Loucy (cell line): ENCODE data around the gene CSNK2A1.

Experiments
- H2AFZ ChIP-seq: fragments of 200-600 bp; sonication (generic); 2 replicates; pipeline ENCODE4 v1.6.0; 2016; ENCODE audit warnings: antibody characterized with exemption, mild to moderate bottlenecking, low read length, moderate library complexity
- H3F3A ChIP-seq: fragments of 200-600 bp; 2 replicates; pipeline ENCODE4 v1.6.0; 2016; ENCODE audit warnings: antibody characterized with exemption, low read depth, mild to moderate bottlenecking
- H3K27me3 ChIP-seq: fragments of 200-600 bp; sonication (generic); 2 replicates; pipeline ENCODE4 v1.6.1; 2014; ENCODE audit warnings: low read length, mild to moderate bottlenecking; ENCODE audit not compliant: insufficient read depth, poor library complexity, severe bottlenecking
- H3K36me3 ChIP-seq: fragments of 200-600 bp; sonication (generic); 2 replicates; pipeline ENCODE4 v1.6.1; 2016; ENCODE audit warnings: low read length; ENCODE audit not compliant: insufficient read depth
- H3K4me1 ChIP-seq: fragments of 200-600 bp; sonication (generic); 2 replicates; pipeline ENCODE4 v1.5.1; 2014; ENCODE audit warnings: low read length, mild to moderate bottlenecking; ENCODE audit not compliant: insufficient read depth, poor library complexity, severe bottlenecking
- H3K4me2 ChIP-seq: fragments of 200-600 bp; sonication (generic); 2 replicates; pipeline ENCODE4 v1.6.0; 2014; ENCODE audit warnings: antibody characterized with exemption, low read length, low read depth, mild to moderate bottlenecking; ENCODE audit not compliant: poor library complexity, severe bottlenecking
- H3K4me3 ChIP-seq: fragments of 200-600 bp; sonication (generic); 2 replicates; pipeline ENCODE4 v1.5.1; 2014; ENCODE audit warnings: low read length, mild to moderate bottlenecking, mixed read lengths; ENCODE audit not compliant: poor library complexity, severe bottlenecking
- H3K79me2 ChIP-seq: fragments of 200-600 bp; sonication (generic); 2 replicates; pipeline ENCODE4 v1.6.1; 2014; ENCODE audit warnings: low read length; ENCODE audit not compliant: insufficient read depth
- H3K9ac ChIP-seq: fragments of 200-600 bp; sonication (generic); 2 replicates; pipeline ENCODE4 v1.6.0; 2014; ENCODE audit warnings: mild to moderate bottlenecking, low read depth, low read length, moderate library complexity; ENCODE audit not compliant: poor library complexity, severe bottlenecking
- H3K9me2 ChIP-seq: fragments of 200-600 bp; sonication (generic); replicated peaks from 2 replicates; pipeline ENCODE4 v1.6.1; 2016; ENCODE audit warnings: low read depth, low read length, mixed read lengths
- H3K9me3 ChIP-seq: fragments of 200-600 bp; sonication (generic); 2 replicates; pipeline ENCODE4 v1.6.1; 2014; ENCODE audit warnings: mild to moderate bottlenecking, antibody characterized with exemption, low read length, low read depth; ENCODE audit not compliant: insufficient read depth
- H4K20me1 ChIP-seq: fragments of 200-600 bp; sonication (generic); 2 replicates; pipeline ENCODE4 v1.6.0; 2014; ENCODE audit warnings: antibody characterized with exemption, low read length, mild to moderate bottlenecking; ENCODE audit not compliant: insufficient read depth, poor library complexity, severe bottlenecking
- CTCF ChIP-seq: fragments of 200-600 bp; sonication (generic); conservative IDR thresholded peaks from 2 replicates; pipeline ENCODE4 v1.5.1; 2014; ENCODE audit warnings: mild to moderate bottlenecking, antibody characterized with exemption, low read length
- EZH2phosphoT487 ChIP-seq: fragments of 200-600 bp; IDR thresholded peaks from 2 replicates; pipeline ENCODE4 v1.6.1; 2018; ENCODE audit warnings: antibody characterized with exemption, mild to moderate bottlenecking, moderate library complexity, borderline replicate concordance

Gene CSNK2A1

GRCh38 chr20:588932-589672 lies 45.5 kb upstream of the CSNK2A1 start:
- no peaks in the 10 kb centered on the region for H4K20me1 ChIP-seq
- H3K27me3 ChIP-seq = no peaks in the 10 kb centered on the region
- no peaks in the 10 kb centered on the region for H3K36me3 ChIP-seq
- no peak overlapping the region for H3K9ac ChIP-seq
- no peaks in the 10 kb centered on the region for H3F3A ChIP-seq
- no peaks in the 10 kb centered on the region for H3K79me2 ChIP-seq
- no peak overlapping the region for H3K4me2 ChIP-seq
- H3K9me3 ChIP-seq = no peaks in the 10 kb centered on the region
- no peak overlapping the region for H3K4me3 ChIP-seq
- H3K4me1 ChIP-seq = peaks cover 10% of the 10 kb centered on the region
- no peak for TF ChIP-seq EZH2phosphoT487
- TF ChIP-seq CTCF = 0 out of 2 replicates have a peak, but pooled peaks have one; percentile 8
- no peaks in the 10 kb centered on the region for H3K9me2 ChIP-seq
- H2AFZ ChIP-seq = peak overlapping the region; percentile 18; the same call in 1 of the 2 replicates

GRCh38 chr20:588476-588875 lies 44.9 kb upstream of the CSNK2A1 start:
- Histone ChIP-seq H3K4me2 (no peak overlapping the region), H3K4me3 (no peak overlapping the region), H3K9ac (no peak overlapping the region), H3K4me1 (peaks cover 14% of the 10 kb centered on the region), H3K9me2 (no peaks in the 10 kb centered on the region), H3F3A (no peaks in the 10 kb centered on the region), H2AFZ (no peak overlapping the region), H3K36me3 (no peaks in the 10 kb centered on the region), H4K20me1 (no peaks in the 10 kb centered on the region), H3K27me3 (no peaks in the 10 kb centered on the region), H3K9me3 (no peaks in the 10 kb centered on the region), H3K79me2 (no peaks in the 10 kb centered on the region)
- TF ChIP-seq CTCF (no peak), EZH2phosphoT487 (no peak)

- Histone ChIP-seq H3K4me1 (peaks cover 45% of the 10 kb centered on the region), H4K20me1 (no peaks in the 10 kb centered on the region), H2AFZ (no peak overlapping the region), H3K27me3 (no peaks in the 10 kb centered on the region), H3K36me3 (no peaks in the 10 kb centered on the region), H3K9ac (no peak overlapping the region), H3K4me2 (no peak overlapping the region), H3K9me3 (no peaks in the 10 kb centered on the region), H3K79me2 (no peaks in the 10 kb centered on the region), H3F3A (peaks cover 3% of the 10 kb centered on the region; the same call in 1 of the 2 replicates), H3K4me3 (no peak overlapping the region), H3K9me2 (no peaks in the 10 kb centered on the region)
- TF ChIP-seq CTCF = no peak
- TF ChIP-seq EZH2phosphoT487 = no peak
Measured at GRCh38 chr20:584971-585301, 41.3 kb upstream of the CSNK2A1 start.
